Vein endothelial cell (primary cell): ENCODE data around the gene ANKHD1. TPM values are rescaled to one million over a fixed set of nuclear protein-coding genes. Genes with fewer than 3 reads are reported as not detected.

Experiments used
- small RNA-seq: library from RNA; depleted of rRNA; stranded (forward); fragments of <200 nt; gene quantifications from one replicate; pipeline ENCODE3, GENCODE V24; 2012
- total RNA-seq: library from RNA; depleted of rRNA; stranded (reverse); fragments of >200 nt; gene quantifications from 2 replicates; pipeline ENCODE4 v1.2.3, GENCODE V29; 2012

ANKHD1 gene, protein sequence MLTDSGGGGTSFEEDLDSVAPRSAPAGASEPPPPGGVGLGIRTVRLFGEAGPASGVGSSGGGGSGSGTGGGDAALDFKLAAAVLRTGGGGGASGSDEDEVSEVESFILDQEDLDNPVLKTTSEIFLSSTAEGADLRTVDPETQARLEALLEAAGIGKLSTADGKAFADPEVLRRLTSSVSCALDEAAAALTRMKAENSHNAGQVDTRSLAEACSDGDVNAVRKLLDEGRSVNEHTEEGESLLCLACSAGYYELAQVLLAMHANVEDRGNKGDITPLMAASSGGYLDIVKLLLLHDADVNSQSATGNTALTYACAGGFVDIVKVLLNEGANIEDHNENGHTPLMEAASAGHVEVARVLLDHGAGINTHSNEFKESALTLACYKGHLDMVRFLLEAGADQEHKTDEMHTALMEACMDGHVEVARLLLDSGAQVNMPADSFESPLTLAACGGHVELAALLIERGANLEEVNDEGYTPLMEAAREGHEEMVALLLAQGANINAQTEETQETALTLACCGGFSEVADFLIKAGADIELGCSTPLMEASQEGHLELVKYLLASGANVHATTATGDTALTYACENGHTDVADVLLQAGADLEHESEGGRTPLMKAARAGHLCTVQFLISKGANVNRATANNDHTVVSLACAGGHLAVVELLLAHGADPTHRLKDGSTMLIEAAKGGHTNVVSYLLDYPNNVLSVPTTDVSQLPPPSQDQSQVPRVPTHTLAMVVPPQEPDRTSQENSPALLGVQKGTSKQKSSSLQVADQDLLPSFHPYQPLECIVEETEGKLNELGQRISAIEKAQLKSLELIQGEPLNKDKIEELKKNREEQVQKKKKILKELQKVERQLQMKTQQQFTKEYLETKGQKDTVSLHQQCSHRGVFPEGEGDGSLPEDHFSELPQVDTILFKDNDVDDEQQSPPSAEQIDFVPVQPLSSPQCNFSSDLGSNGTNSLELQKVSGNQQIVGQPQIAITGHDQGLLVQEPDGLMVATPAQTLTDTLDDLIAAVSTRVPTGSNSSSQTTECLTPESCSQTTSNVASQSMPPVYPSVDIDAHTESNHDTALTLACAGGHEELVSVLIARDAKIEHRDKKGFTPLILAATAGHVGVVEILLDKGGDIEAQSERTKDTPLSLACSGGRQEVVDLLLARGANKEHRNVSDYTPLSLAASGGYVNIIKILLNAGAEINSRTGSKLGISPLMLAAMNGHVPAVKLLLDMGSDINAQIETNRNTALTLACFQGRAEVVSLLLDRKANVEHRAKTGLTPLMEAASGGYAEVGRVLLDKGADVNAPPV (N-terminal part only)
- total RNA-seq: 74.1 and 79.5 TPM in 2 replicates

GRCh38 chr5:140401362-140402257 is at the start of gene ANKHD1:
ANKHD1 (plus strand) TSS chr5:140401833; CDS start chr5:140401968, 135 bp downstream.

DNA sequence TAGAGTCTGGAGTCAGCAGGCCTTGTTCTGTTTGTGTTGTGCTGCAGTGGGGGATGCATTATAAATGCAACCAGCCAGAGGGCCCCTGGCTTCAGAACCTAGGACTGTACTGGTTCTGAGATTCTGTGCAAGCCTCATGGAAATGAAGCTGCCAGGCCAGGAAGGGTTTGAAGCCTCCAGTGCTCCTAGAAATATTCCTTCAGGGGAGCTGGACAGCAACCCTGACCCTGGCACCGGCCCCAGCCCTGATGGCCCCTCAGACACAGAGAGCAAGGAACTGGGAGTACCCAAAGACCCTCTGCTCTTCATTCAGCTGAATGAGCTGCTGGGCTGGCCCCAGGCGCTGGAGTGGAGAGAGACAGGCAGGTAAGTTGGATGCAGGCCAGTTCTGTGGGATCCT is 41.5 kb upstream of the ANKHD1 start, which contains the start of gene SLC4A9:
Gene SLC4A9 (plus strand): TSS at position 94 of the 400 bp plus-strand sequence. CDS start 43 bp downstream, at position 137.

GRCh38 chr5:140547508-140548299 is 146.1 kb downstream of the ANKHD1 start, which contains the start of gene EIF4EBP3:
EIF4EBP3 (plus strand) TSS chr5:140547662; CDS start chr5:140547738, 76 bp downstream.

GRCh38 chr5:140557136-140557805 is 155.6 kb downstream of the ANKHD1 start, which contains the start of gene SRA1:
SRA1 (minus strand) TSS chr5:140557473; CDS start chr5:140557452, 21 bp downstream.

GRCh38 chr5:140564196-140565023 is 162.8 kb downstream of the ANKHD1 start, which contains the start of the genes APBB3 and SLC35A4:
APBB3 (minus strand) TSS chr5:140564598; CDS start chr5:140564245, 353 bp downstream.
SLC35A4 (plus strand) TSS chr5:140564828; CDS start chr5:140567170, 2,342 bp downstream.

Small RNAs within 50 kb of the gene (small RNA-seq; reads per million reads assigned to genes)
- not detected for gene RF00279
- gene RF00443: not detected
- not detected for gene RNU4-14P

Other genes with a start within 250 kb of the ANKHD1 start
- 27.4 and 30.7 TPM in 2 replicates for gene CYSTM1, start 226.6 kb upstream of the ANKHD1 start, total RNA-seq
- 137 and 155 TPM in 2 replicates for gene PFDN1, start 98.7 kb upstream of the ANKHD1 start, total RNA-seq
- gene HBEGF, start 55.2 kb upstream of the ANKHD1 start, total RNA-seq: 30.1 and 43.6 TPM in 2 replicates
- gene SLC4A9, start 41.6 kb upstream of the ANKHD1 start, total RNA-seq: not detected in 2 replicates
- 0.38 and 1.3 TPM in 2 replicates for gene EIF4EBP3, start 145.8 kb downstream of the ANKHD1 start, total RNA-seq
- gene SRA1, start 155.6 kb downstream of the ANKHD1 start, total RNA-seq: 21.2 and 23.5 TPM in 2 replicates
- gene APBB3, start 162.8 kb downstream of the ANKHD1 start, total RNA-seq: 7.3 and 9.5 TPM in 2 replicates
- 24.8 and 30.7 TPM in 2 replicates for gene SLC35A4, start 163.0 kb downstream of the ANKHD1 start, total RNA-seq
- 0.57 TPM in 1 of 2 replicates, not detected in the other for gene CD14, start 231.3 kb downstream of the ANKHD1 start, total RNA-seq
- 9.8 and 20.6 TPM in 2 replicates for gene TMCO6, start 237.6 kb downstream of the ANKHD1 start, total RNA-seq
- 24.4 and 30.4 TPM in 2 replicates for gene NDUFA2, start 245.8 kb downstream of the ANKHD1 start, total RNA-seq
- 72.5 and 85.6 TPM in 2 replicates for gene IK, start 246.0 kb downstream of the ANKHD1 start, total RNA-seq